HTR-8/SVneo (cell line): ENCODE results near the gene SLC10A7.

Source experiments
- DNase-seq: peaks from one replicate; pipeline ENCODE4 v3.0.0; 2011; ENCODE audit warnings: low spot score, mixed read lengths; ENCODE audit not compliant: insufficient read length
- FAIRE-seq: peaks from 2 replicates; lab custom pipeline; 2011; peaks lifted over from hg19 to GRCh38; lab: Jason Lieb, UNC

SLC10A7 gene

DNA sequence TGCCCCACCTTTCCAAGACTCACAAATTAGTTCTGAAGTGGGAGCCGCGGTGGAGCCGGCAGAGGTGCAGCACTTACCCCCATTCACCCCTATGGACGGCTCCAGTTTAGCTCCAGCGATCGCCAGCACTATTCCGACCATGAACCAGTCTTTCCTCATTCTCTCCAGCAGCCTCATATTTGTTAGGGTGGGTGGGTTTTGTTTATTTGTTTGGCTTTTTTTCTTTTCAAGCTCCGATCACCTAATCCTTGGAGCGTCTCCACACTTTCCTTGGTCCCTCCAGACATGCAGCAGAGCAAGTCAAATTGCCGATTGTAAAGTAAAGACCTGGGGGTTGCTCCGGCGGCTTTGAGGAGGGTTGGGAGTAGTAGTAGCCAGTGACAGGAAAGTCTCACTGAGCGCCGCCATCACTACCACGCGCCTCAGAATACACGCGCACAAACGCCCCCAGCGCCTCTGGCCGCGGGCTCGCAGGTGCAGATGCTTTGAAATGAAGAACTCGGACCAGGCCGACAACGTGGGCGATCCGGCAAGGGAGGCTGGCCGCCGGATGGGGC, at the start of gene SLC10A7:
SLC10A7 (minus strand) TSS at position 400 of the 557 bp plus-strand sequence; CDS start at position 177, 223 bp downstream.
- FAIRE-seq: no peak
- peak; percentile 82 for DNase-seq

- DNase-seq: no peak
- FAIRE-seq: no peak
Measured at GRCh38 chr4:146567396-146567795, 45.7 kb upstream of the SLC10A7 start.

- DNase-seq (no peak), FAIRE-seq (no peak)
Measured at GRCh38 chr4:146564492-146564891, 42.8 kb upstream of the SLC10A7 start.

DNA sequence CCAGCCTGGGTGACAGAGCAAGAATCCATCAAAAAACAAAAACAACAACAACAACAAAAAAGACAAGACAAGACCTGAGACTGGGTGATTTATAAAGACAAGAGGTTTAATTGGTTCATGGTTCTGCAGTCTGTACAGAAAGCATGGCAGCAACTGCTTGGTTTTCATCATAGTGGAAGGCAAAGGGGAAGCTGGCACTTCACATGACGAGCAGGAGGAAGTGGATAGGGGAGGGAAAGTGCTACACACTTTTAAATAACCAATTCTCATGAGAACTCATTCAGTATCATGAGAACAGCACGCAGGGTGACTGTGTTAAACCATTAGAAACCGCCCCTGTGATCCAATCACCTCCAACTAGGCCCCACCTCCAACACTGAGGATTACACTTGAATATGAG, 28.4 kb upstream of the SLC10A7 start:
- FAIRE-seq: no peak

GRCh38 chr4:146548443-146548842, 26.7 kb upstream of the SLC10A7 start:
- DNase-seq: no peak
- FAIRE-seq: no peak

More for the DNA sequence above, 28.4 kb upstream of the SLC10A7 start:
- DNase-seq: no peak

- FAIRE-seq (no peak), DNase-seq (no peak)
Measured at GRCh38 chr4:146545102-146545501, 23.4 kb upstream of the SLC10A7 start.

- no peak for DNase-seq
- FAIRE-seq: no peak
Measured at GRCh38 chr4:146534178-146534577, 12.4 kb upstream of the SLC10A7 start.

DNA sequence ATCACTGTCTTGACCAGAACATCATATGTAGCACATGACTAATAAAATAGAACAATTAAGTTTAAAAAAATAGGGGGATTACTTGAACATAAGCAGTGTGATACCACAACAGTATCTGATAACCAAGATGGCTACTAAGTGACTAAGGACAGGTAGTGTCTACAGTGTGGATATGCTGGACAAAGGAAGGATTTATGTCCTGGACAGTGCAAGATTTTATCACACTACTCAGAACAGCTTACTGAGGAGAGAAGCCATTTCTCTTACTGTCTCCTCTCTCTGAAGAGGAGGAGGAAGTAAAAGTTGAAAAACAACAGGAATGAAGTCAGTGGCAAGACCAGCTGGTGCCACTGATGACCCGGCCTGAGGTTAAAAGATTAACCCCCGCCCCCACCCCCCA, 4.0 kb upstream of the SLC10A7 start:
- FAIRE-seq (no peak), DNase-seq (no peak)

DNA sequence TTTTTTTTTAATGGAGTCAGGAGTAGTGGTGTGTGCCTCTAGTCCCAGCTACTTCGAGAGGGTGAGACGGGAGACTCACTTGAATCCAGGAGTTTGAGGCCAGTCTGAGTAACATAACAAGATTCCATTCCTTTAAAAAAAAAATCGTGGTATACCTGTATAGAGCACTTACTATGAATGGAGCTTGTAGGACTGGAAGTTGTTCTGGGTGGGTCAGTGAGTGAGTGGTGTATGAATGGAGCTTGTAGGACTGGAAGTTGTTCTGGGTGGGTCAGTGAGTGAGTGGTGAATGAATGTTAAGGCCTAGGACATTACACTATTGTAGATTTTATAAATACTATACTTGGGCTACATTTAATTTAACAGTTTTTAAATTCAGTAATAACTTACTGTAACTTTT, 2.9 kb upstream of the SLC10A7 start:
- no peak for DNase-seq
- FAIRE-seq: no peak

DNA sequence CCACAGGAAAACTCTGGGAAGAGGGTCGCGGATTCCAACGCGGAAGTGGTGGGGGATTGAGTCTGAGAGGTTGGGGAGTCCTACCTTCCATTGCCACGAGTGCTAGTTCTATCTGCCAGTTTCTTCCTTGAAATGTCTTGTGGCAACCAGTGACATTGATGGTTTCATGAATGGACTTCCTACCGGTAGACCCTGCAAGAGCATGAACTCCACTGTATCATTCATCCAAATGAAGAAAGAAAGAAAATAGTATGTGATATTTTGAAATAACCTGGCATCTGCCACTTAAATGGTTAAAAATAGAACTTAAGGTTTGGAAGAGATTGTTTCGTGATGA, 1.1 kb upstream of the SLC10A7 start:
- DNase-seq (peak; percentile 21), FAIRE-seq (no peak)

DNA sequence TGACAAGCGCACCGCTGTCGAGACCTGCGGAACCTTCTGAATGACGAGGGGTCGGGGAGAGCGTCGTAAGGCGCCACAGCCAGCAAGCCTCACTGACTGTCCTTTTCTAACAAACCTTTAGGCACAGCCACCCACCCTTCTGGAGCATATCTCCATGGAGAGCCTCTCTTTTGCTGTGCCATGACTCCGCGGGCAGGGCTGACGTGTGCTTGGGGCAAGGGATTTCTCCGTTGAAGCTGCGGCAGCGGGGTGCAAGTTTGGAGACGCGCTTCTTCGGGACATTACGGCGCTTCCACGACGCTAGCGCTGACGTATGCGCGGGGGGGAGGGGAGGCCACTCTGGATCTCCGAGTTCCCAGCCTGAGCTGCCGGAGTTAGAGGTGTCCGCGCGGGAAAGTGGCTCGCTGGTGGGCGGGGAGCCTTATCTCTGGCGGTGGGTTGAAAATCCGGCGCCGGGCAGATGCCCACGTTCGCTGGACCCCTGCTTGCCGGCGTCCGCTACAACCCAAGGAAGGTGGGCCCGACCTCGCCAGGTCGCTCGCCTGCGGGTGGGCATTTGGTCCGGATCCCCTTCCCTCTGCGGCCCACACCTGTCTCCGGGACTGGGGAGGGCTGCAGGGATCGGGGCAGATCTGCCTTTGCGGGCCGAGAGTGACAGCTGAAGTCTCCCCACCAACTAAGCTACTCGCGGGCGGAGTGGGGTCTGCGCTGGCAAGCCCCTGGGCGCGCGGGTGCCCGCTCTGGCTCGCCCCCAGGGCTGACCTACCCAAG, 543 bp upstream of the SLC10A7 start:
- DNase-seq (peak; percentile 83), FAIRE-seq (no peak)

DNA sequence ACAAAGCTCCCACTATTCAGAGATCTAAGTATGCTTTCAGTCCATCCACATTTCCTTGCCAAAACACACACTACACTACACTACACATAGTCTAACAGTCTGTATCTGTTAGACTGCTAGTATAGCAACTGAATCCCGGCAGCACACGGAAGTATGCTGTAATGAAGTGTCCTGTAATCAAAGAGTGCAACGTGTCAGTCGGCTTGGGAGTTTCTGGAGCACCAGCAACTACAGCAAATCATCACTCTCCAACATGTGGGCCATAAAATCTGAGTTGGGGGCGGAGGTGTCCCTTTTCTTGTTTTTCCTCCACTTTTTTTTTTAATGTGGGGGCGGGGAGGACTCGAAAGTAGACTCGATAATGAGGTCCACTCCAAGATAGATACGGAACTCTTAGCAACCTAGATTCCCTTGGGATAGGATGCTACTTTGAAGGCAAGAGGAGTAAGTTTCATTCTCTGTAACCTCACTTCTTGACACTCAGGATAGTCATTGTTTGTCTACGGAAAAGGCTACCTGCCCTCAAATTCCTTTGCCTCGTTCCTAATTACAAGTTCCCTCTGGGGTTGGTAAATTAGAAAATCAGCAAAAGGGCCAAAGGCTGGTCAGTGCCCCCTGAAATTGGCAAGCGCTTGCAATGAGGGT, 722 bp downstream of the SLC10A7 start:
- peak; percentile 34 for DNase-seq
- no peak for FAIRE-seq

GRCh38 chr4:146514651-146515357, 6.9 kb downstream of the SLC10A7 start:
- FAIRE-seq (no peak), DNase-seq (no peak)

DNA sequence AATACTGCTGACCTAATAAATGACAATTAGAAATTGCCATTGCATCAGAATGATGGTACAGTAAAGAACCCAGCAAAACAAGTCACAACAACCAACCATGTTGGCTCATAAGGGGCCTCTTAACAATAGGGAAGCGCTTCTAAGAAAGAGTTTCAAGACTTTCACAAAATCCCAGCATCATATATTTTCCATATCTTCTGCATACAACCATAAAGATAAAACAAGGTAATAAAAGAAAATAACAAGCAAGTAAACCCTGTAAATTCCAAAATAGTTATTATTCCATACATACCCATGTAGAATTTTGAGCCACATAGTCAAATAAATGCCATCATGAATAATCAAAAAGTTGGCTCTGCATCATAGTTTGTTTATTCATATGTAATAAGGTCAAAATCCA, 8.2 kb downstream of the SLC10A7 start:
- FAIRE-seq (no peak), DNase-seq (no peak)

GRCh38 chr4:146511381-146511780, 10.4 kb downstream of the SLC10A7 start:
- FAIRE-seq (no peak), DNase-seq (no peak)

DNA sequence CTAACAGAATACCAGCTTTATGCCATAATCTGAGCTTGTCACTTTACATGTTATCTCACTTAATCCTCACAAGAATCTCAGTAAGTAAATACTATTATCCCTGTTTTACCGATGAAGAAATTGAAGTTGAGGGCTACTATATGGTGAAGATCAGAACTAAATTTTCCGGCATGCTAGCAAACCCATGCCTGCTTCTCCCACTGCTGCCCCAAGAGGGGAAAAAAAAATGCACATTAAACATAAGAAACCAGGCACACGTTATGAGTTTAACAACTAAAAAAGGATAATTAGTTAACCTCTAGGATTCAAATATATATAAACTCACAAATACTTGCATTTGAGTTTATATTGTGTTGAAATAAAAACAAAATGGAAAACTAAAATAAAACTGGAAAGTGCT, 10.8 kb downstream of the SLC10A7 start:
- FAIRE-seq: no peak
- no peak for DNase-seq

DNA sequence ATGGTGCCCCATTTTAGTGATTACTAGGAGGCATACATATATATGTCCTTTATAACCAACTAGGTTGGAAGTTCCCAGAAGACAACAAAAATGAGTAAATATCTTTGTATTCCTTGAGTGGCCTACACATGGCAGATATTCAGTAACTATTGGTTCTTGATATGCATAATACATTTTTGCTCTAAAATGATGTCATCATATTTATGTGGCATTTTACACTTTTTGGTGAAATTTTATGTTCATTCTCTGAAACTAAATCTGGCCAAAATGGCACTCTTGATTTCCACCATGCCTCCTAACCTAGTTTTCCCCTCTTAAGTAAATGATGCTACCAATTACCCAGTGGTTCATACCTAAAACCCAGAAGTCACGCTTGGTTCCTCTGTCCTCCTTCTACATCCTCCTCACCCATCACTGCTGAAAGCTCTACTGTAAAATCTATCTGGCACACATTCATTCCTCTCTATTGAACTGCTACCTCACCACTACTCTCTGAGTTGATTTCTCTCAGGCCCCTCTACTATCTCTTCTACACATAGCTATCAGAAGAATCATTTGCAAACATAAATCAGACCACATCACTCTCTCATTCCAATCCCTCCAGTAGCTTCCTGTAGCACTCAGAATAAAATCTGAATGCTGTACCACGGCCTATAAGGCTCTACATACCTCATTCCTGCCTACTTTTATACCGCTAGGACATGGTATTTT, 13.4 kb downstream of the SLC10A7 start:
- no peak for DNase-seq
- no peak for FAIRE-seq

DNA sequence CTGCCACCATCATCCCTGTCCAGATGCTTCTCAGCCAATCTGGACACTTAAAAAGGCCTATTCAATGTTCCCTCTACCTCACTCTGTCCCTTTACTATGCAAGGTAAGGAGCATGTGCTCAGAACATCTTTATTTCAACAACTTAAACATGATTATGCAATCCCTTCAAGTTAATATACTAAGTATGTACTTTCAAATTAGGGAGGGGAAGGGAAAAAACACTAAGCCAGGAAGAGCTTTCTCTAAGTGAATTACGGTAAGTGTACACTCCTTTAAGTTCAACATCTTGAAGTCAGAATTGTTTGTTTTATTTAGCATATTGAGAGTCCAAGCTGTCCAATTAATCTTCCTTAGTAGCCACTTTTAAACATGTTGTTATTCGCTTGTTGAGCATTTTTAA, 14.1 kb downstream of the SLC10A7 start:
- peak; percentile 26 for FAIRE-seq
- DNase-seq: no peak

DNA sequence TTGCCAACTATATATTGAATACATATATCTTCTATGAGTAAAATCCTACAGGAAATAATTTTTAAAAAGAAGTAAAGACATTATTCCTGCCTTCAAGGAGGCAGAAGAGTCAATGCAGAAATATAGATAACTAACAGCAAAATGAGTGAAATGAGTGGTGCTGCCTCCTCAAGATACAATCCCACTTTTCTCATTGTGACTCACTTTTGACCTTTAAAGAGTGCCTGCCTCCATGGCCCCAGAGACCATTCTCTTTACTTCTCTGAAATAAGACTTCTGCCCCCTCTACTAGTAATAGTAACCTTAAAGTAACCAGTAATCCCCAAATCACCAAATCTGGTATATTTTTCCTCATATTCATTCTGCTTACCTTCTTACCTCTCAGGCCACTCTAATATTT, 15.5 kb downstream of the SLC10A7 start:
- FAIRE-seq (no peak), DNase-seq (no peak)

DNA sequence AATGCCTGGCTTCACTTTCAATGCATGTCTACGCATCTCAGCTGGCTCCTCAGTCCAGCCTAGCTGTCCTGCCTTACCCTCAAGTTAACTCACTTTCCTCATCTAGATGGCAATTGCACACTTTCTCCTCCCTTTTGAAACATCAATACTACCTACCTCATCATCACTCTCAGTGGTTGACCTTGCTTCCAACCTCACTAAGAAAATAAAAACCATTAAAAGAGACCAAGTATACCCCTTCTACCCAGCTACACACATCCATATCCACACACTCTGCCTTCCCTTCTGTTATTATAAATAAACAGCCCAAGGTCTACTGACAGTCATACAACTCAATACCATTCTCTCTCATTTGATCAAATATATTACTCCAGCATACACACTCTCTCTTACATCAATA, 21.5 kb downstream of the SLC10A7 start:
- DNase-seq (no peak), FAIRE-seq (no peak)
